Caco-2 (cell line): ENCODE data around the gene PER3. TPM values are rescaled to one million over a fixed set of nuclear protein-coding genes. Genes with fewer than 3 reads are reported as not detected.

Experiments
- BruUV-seq: library from RNA; stranded (reverse); fragments of 400-500 nt; replicated peaks from 2 replicates; lab custom pipeline; 2021; lab: Mats Ljungman, UMichigan
- CTCF ChIA-PET: fragments of 300-600 bp; sonication (Branson Sonifier 250); formaldehyde crosslinking; loops from one replicate; lab custom pipeline; 2022; ENCODE audit warnings: antibody characterized with exemption; lab: Charles Lee
- POLR2A ChIA-PET: fragments of 300-600 bp; sonication (Branson Sonifier 250); formaldehyde crosslinking; loops from one replicate; lab custom pipeline; 2022; ENCODE audit warnings: antibody characterized with exemption; lab: Charles Lee
- DNase-seq, 2 experiments: peaks; one replicate each; pipeline versions ENCODE4 v3.0.0 to v3.0.0-alpha.2; 2020 to 2022
- H3K27me3 ChIP-seq: replicated peaks from 2 replicates; pipeline ENCODE4 v1.6.0; 2011; ENCODE audit warnings: low read length; ENCODE audit not compliant: control insufficient read depth, insufficient read depth
- H3K36me3 ChIP-seq: 2 replicates; pipeline ENCODE4 v1.5.1; 2011; ENCODE audit warnings: low read length; ENCODE audit not compliant: control insufficient read depth, insufficient read depth
- H3K4me1 ChIP-seq: fragments of 250-450 bp; sonication (Bioruptor Pico); 2 replicates; pipeline ENCODE4 v1.5.1; 2020; ENCODE audit warnings: mild to moderate bottlenecking
- H3K4me3 ChIP-seq: 2 replicates; pipeline ENCODE4 v1.5.1; 2011; ENCODE audit warnings: low read depth, mild to moderate bottlenecking, control low read depth, low read length
- H3K9me3 ChIP-seq: fragments of 250-450 bp; sonication (Bioruptor Pico); 2 replicates; pipeline ENCODE4 v1.5.1; 2020; ENCODE audit warnings: mild to moderate bottlenecking, moderate library complexity
- H3K27ac Mint-ChIP-seq: one replicate; pipeline ENCODE4 v1.8.0; 2022; ENCODE audit warnings: mixed read lengths; ENCODE audit not compliant: unreplicated experiment
- H3K27me3 Mint-ChIP-seq: one replicate; pipeline ENCODE4 v1.8.0; 2022; ENCODE audit warnings: mixed read lengths; ENCODE audit not compliant: insufficient read depth, unreplicated experiment
- H3K36me3 Mint-ChIP-seq: one replicate; pipeline ENCODE4 v1.8.0; 2022; ENCODE audit warnings: mild to moderate bottlenecking, mixed read lengths; ENCODE audit not compliant: insufficient read depth, unreplicated experiment
- H3K4me1 Mint-ChIP-seq: one replicate; pipeline ENCODE4 v1.8.0; 2022; ENCODE audit warnings: low read depth, mixed read lengths; ENCODE audit not compliant: unreplicated experiment
- H3K4me3 Mint-ChIP-seq: one replicate; pipeline ENCODE4 v1.8.0; 2022; ENCODE audit warnings: mild to moderate bottlenecking, moderate library complexity, mixed read lengths; ENCODE audit not compliant: unreplicated experiment
- H3K9me3 Mint-ChIP-seq: one replicate; pipeline ENCODE4 v1.8.0; 2022; ENCODE audit warnings: mixed read lengths; ENCODE audit not compliant: unreplicated experiment
- CTCF ChIP-seq, 2 experiments: fragments of 200-600 bp in 1 of 2; IDR thresholded peaks; 1 replicate in 1 of 2; 2 replicates in 1 of 2; pipeline versions ENCODE4 v1.5.1 to v1.8.0; 2011 to 2022; ENCODE audit warnings: antibody characterized with exemption in 1 of 2, control low read depth in 1 of 2, inconsistent platforms in 1 of 2, low read depth in 1 of 2, low read length in 1 of 2, mild to moderate bottlenecking in 1 of 2, moderate library complexity in 1 of 2; ENCODE audit not compliant: insufficient read depth in 1 of 2, severe bottlenecking in 1 of 2, unreplicated experiment in 1 of 2
- intact Hi-C: fragments of 100-400 bp; cut with micrococcal nuclease; formaldehyde crosslinking; loops from one replicate; pipeline ENCODE4 v1.10.0; 2022; ENCODE audit not compliant: unreplicated experiment
- total RNA-seq: library from RNA; stranded (reverse); gene quantifications from 2 replicates; pipeline ENCODE4 v1.2.3, GENCODE V29; 2022

PER3 gene
- total RNA-seq, 1 experiment from 2014 or later = 27.4 TPM

DNA sequence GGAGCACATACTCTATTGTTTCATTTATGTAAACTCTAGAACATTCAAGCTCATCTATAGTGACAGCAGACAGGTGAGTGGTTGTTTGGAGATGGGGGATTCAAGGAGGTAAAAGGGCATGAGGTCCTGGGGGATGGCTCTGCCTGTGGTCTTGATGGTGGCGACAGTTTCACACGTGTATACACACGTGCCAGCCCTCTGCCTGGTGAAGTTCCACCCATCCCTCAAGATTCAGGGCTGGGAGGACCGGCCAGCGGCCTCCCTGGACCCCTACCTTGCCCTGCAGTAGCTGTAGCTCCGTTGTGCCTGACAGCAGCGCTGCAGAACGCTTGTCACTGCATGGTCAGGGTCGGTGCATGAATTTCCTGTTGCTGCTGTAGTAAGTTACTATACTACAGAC, 107.7 kb downstream of the PER3 start:
- TF ChIP-seq CTCF (IDR thresholded peaks at IDR 0.05; ENCODE audit: insufficient read depth in 1 of 2, low read depth in 1 of 2, low read length in 1 of 2, severe bottlenecking in 1 of 2, unreplicated experiment in 1 of 2) = no peak
- no peaks in the 10 kb centered on the region for H3K27me3 ChIP-seq
- intact Hi-C loops = no loop called here
- H3K9me3 Mint-ChIP-seq = no peaks in the 10 kb centered on the region
- BruUV-seq = no TSS peak
- H3K4me3 ChIP-seq = no peak overlapping the region
- no peak overlapping the region for H3K27ac Mint-ChIP-seq
- POLR2A ChIA-PET = no interaction called here
- H3K36me3 ChIP-seq = no peaks in the 10 kb centered on the region
- no peaks in the 10 kb centered on the region for H3K27me3 Mint-ChIP-seq
- H3K4me1 ChIP-seq = no peaks in the 10 kb centered on the region
- CTCF ChIA-PET = no interaction called here
- no peak overlapping the region for H3K4me3 Mint-ChIP-seq
- H3K4me1 Mint-ChIP-seq = no peaks in the 10 kb centered on the region
- H3K9me3 ChIP-seq = no peaks in the 10 kb centered on the region
- DNase-seq = no peak
- H3K36me3 Mint-ChIP-seq = no peaks in the 10 kb centered on the region

DNA sequence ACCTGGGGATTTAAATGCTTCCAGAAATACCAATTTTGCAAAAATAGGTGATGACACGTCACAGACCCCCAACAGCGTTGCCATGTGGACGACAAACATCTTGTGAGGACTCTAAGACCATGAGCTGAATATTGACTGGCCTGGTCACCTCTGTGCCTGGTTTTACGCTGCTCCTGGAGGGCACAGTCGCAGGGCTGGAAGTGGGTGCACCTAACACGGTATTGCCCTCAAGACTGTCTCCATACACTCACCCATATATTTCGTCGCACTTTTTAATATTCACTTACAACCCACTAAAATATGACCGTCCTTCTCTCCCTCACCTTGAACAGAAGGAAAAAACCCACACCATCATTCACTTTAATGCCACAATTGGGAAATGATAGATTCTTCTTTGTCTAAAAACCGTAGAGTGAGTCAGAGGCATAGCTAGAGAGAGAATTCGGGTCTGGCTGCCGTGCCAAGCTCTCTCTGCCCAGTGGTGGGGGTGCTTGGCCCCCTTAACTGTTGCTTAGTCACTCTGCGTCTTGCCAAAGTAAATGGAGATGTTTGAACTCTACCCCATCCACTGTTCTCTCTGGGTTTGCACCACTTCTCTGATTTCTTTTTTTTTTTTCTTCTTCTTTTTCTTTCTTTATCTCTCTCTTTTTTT, 109.6 kb downstream of the PER3 start:
- no peaks in the 10 kb centered on the region for H3K4me1 Mint-ChIP-seq
- H3K9me3 Mint-ChIP-seq = no peaks in the 10 kb centered on the region
- CTCF ChIA-PET = interaction anchor here (0.7 kb wide), 1 partner anchor 223 kb away, joined by 4 read pairs; no protein-coding TSS in a partner anchor
- POLR2A ChIA-PET = no interaction called here
- no peak for DNase-seq
- H3K4me3 Mint-ChIP-seq = no peak overlapping the region
- intact Hi-C loops = no loop called here
- no peaks in the 10 kb centered on the region for H3K27me3 Mint-ChIP-seq
- no peak for TF ChIP-seq CTCF (IDR thresholded peaks at IDR 0.05; ENCODE audit: insufficient read depth in 1 of 2, low read depth in 1 of 2, low read length in 1 of 2, severe bottlenecking in 1 of 2, unreplicated experiment in 1 of 2)
- H3K36me3 ChIP-seq = no peaks in the 10 kb centered on the region
- no peaks in the 10 kb centered on the region for H3K9me3 ChIP-seq
- no TSS peak for BruUV-seq
- no peaks in the 10 kb centered on the region for H3K4me1 ChIP-seq
- H3K27ac Mint-ChIP-seq = no peak overlapping the region
- no peaks in the 10 kb centered on the region for H3K36me3 Mint-ChIP-seq
- H3K4me3 ChIP-seq = no peak overlapping the region
- H3K27me3 ChIP-seq = no peaks in the 10 kb centered on the region

Other genes with a start within 250 kb of the PER3 start
- 71.8 and 77.8 TPM in 2 replicates for gene VAMP3, start 13.0 kb upstream of the PER3 start, total RNA-seq
- gene UTS2, start 68.8 kb downstream of the PER3 start, total RNA-seq = 10.8 and 15.0 TPM in 2 replicates
- gene TNFRSF9, start 156.5 kb downstream of the PER3 start, total RNA-seq = 0.54 and 0.91 TPM in 2 replicates
- 284 and 293 TPM in 2 replicates for gene PARK7, start 177.4 kb downstream of the PER3 start, total RNA-seq
- 37.2 and 40.9 TPM in 2 replicates for gene ERRFI1, start 242.0 kb downstream of the PER3 start, total RNA-seq